IPS DF 6.9 (cell line): Measurements from ENCODE around the gene FN1.

ENCODE experiments used
- DNase-seq: peaks from one replicate; pipeline ENCODE4 v3.0.0-alpha.2; 2013; ENCODE audit warnings: low read depth, low spot score
- H3K27ac ChIP-seq: one replicate; pipeline ENCODE4 v1.5.1; 2013; ENCODE audit warnings: low read length, control low read depth
- H3K27me3 ChIP-seq: 2 replicates; pipeline ENCODE4 v1.6.1; 2013; ENCODE audit warnings: mild to moderate bottlenecking, low read length; ENCODE audit not compliant: control insufficient read depth, insufficient read depth
- H3K36me3 ChIP-seq: 2 replicates; pipeline ENCODE4 v1.6.1; 2013; ENCODE audit warnings: low read length; ENCODE audit not compliant: control insufficient read depth, insufficient read depth
- H3K4me1 ChIP-seq: 2 replicates; pipeline ENCODE4 v1.6.1; 2013; ENCODE audit warnings: low read length; ENCODE audit not compliant: control insufficient read depth, insufficient read depth
- H3K4me3 ChIP-seq: 2 replicates; pipeline ENCODE4 v1.5.1; 2013; ENCODE audit warnings: mild to moderate bottlenecking, low read length
- H3K9me3 ChIP-seq: 2 replicates; pipeline ENCODE4 v1.6.1; 2013; ENCODE audit warnings: low read length, inconsistent platforms; ENCODE audit not compliant: control insufficient read depth, insufficient read depth
- WGBS: extraction: QIAGEN DNeasy Blood & Tissue Kit; methylation state at CpG from one replicate; pipeline ENCODE4 v1.1.7; 2013; ENCODE audit warnings: mixed read lengths, missing lambda C conversion rate; ENCODE audit not compliant: insufficient read length, insufficient coverage; 5-methylcytosine and 5-hydroxymethylcytosine counted together

FN1 gene

DNA sequence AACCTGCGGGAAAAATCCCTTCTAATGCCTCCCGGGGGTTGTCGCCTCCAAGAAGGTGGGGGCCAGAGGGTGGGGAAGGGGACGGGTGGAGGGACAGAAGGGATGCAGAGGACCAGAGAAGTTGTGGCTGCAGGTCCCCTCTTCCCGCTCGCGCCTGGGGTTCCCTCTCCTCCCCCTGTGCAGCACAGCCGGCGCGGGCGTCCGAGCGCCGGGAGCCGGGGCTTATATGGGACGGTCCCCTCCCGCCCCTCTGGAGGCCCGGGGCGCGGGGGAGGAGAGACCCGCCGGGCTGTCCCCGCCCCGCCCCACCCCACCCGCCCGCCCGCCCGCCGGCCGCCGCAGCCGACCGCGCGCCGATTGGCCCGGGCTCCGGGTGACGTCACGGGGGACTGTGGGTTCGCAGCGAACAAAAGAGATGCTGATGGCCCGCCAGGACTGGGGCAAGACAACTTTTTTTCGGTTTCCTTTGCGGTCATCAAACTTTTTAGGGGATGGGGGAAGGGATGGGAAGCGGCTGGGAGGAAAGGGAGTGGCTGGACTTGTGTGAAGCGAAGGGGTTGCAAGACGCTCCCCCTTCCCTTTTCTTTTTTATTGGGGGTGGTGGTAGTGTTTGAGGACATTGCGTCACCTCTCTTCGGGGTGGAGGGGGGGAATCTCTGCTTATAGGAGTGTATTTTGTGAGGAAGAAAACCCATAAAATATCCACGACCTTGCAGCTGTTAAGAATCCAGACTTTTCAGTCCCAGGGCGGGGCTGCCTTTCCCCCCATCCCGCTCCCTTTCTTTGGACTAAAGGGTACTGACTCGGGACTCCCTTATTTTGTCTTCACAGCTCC lies at the start of gene FN1:
FN1 (minus strand) TSS at position 199 of the 835 bp plus-strand sequence. CDS start 266 bp downstream, outside the sequence.
- 0 out of 2 replicates have a peak, but pooled peaks cover 2% of the 10 kb centered on the region for H3K36me3 ChIP-seq
- H3K27ac ChIP-seq, result no peak within 1 kb of the TSS
- no peaks in the 10 kb centered on the region for H3K4me1 ChIP-seq
- WGBS, result no CpG with 5 or more reads among the region's 54 CpGs
- H3K9me3 ChIP-seq, result no peaks in the 10 kb centered on the region
- no peaks in the 10 kb centered on the region for H3K27me3 ChIP-seq
- no peak for DNase-seq
- H3K4me3 ChIP-seq, result peak within 1 kb of the TSS; percentile 70; the same call in 1 of the 2 replicates

DNA sequence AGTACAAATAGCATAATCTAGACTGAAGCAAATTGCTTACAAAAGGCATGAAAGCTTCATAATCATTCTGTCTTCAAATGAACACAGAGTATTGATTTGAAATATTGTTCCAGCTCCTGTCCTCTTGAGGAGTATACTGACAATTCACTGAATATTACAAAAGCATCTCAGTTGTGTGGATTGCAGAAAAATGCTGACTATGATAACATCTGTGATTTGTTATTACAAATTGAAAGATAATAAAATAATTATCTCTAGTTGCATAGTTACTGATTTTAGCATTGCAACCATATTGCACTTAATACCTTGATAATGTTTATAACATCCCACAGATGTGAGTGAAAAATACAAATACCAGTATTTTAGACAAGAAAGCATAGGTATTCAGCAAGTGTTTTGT lies 49.2 kb upstream of the FN1 start:
- H3K4me1 ChIP-seq, result no peaks in the 10 kb centered on the region
- no peak for DNase-seq
- H3K9me3 ChIP-seq, result no peaks in the 10 kb centered on the region
- no peaks in the 10 kb centered on the region for H3K27me3 ChIP-seq
- no peaks in the 10 kb centered on the region for H3K36me3 ChIP-seq
- H3K4me3 ChIP-seq, result no peak overlapping the region
- H3K27ac ChIP-seq, result no peak overlapping the region

DNA sequence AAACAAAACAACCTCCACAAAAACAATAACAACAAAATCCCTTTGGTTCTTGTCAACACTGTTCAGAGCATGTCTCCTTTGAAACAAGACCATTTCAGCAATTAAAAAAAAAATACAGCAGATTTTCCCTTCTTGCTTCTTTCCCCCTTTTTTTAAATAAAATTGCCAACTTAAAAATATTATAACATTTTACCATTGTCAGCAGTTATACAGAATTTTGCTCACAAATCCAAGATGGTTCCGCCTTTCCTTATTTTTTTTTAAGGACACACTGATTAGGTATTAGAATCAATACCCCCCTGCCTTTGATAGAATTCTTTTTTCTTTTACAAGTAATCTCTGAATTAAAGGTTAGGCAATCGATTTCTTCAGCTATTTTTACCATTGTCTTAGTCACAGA lies 48.7 kb upstream of the FN1 start:
- no peak overlapping the region for H3K27ac ChIP-seq
- no peak overlapping the region for H3K4me3 ChIP-seq
- no peaks in the 10 kb centered on the region for H3K4me1 ChIP-seq
- WGBS, result no CpG with 5 or more reads among the region's 2 CpGs
- no peaks in the 10 kb centered on the region for H3K27me3 ChIP-seq
- no peaks in the 10 kb centered on the region for H3K36me3 ChIP-seq
- no peak for DNase-seq
- no peaks in the 10 kb centered on the region for H3K9me3 ChIP-seq

GRCh38 chr2:215483431-215483830 lies 47.6 kb upstream of the FN1 start:
- DNase-seq, result no peak
- no CpG with 5 or more reads among the region's 3 CpGs for WGBS
- no peaks in the 10 kb centered on the region for H3K27me3 ChIP-seq
- no peaks in the 10 kb centered on the region for H3K36me3 ChIP-seq
- H3K27ac ChIP-seq, result no peak overlapping the region
- H3K4me1 ChIP-seq, result no peaks in the 10 kb centered on the region
- H3K4me3 ChIP-seq, result no peak overlapping the region
- no peaks in the 10 kb centered on the region for H3K9me3 ChIP-seq

DNA sequence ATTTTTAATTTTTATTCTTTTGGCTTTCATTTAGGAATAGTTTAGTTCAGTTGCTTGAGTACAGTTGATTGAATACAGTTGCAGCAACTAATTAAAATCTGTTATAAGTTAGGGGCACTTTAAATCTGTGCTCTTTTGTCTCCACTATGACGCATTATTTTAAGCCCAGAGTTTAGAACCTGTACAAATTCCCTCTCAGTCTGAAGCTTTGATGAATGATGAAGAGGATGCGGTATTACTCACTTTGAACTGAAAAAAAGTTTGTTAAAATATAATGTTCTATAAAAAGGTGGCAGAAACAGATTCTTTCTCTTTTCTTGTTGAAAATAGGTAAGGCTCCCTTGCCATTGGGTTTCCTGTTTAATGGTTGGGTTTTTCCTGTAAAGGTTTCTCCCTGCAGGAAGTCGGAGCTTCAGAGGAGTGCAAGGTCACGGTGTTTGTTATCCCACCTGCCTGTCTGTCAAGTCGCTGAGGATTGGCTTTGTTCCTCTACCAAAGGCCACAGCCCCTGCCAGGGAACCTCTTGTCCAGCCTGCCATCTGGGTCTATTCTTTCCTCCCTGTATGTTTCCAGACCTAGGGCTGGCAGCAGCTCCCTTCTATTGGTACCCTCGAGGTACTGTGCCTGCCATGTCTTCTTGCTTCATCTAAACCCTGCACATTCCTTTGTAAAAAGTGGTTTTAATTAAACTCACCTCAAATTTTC lies 43.8 kb upstream of the FN1 start:
- Histone ChIP-seq H3K27me3 (no peaks in the 10 kb centered on the region), H3K27ac (no peak overlapping the region), H3K9me3 (no peaks in the 10 kb centered on the region), H3K36me3 (no peaks in the 10 kb centered on the region), H3K4me1 (no peaks in the 10 kb centered on the region), H3K4me3 (no peak overlapping the region)
- no CpG with 5 or more reads among the region's 6 CpGs for WGBS
- no peak for DNase-seq

GRCh38 chr2:215479121-215479520 lies 43.3 kb upstream of the FN1 start:
- Histone ChIP-seq H3K4me1 (no peaks in the 10 kb centered on the region), H3K27ac (no peak overlapping the region), H3K4me3 (no peak overlapping the region), H3K27me3 (no peaks in the 10 kb centered on the region), H3K36me3 (no peaks in the 10 kb centered on the region), H3K9me3 (no peaks in the 10 kb centered on the region)
- no CpG with 5 or more reads among the region's 2 CpGs for WGBS
- DNase-seq, result no peak

DNA sequence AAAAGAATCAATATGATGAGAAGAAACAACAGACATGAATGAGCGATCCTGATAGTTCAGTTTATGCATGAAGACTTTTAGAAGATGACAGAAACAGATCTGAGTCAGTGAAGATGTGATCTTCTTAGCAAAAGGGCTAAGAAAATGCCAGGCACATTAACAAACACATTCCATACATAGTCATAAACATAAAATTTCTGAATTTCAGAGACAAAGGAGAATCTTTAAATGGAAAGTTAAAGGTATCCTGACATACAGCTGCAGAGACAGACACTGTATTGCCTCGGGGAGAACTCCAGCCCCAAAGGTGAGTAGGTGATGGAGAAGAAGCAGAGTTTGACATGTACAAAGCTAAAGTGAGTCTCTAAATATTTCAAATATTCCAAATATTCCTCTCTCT lies 40.6 kb upstream of the FN1 start:
- H3K9me3 ChIP-seq, result no peaks in the 10 kb centered on the region
- no peaks in the 10 kb centered on the region for H3K27me3 ChIP-seq
- WGBS, result no CpG with 5 or more reads among the region's 2 CpGs
- no peak overlapping the region for H3K4me3 ChIP-seq
- H3K4me1 ChIP-seq, result no peaks in the 10 kb centered on the region
- no peak overlapping the region for H3K27ac ChIP-seq
- H3K36me3 ChIP-seq, result no peaks in the 10 kb centered on the region
- DNase-seq, result no peak

- WGBS, result no CpG with 5 or more reads among the region's 3 CpGs
- H3K4me1 ChIP-seq, result no peaks in the 10 kb centered on the region
- DNase-seq, result no peak
- H3K4me3 ChIP-seq, result no peak overlapping the region
- H3K27me3 ChIP-seq, result no peaks in the 10 kb centered on the region
- no peaks in the 10 kb centered on the region for H3K9me3 ChIP-seq
- no peak overlapping the region for H3K27ac ChIP-seq
- no peaks in the 10 kb centered on the region for H3K36me3 ChIP-seq
Measured at GRCh38 chr2:215466097-215466909, 30.4 kb upstream of the FN1 start.

DNA sequence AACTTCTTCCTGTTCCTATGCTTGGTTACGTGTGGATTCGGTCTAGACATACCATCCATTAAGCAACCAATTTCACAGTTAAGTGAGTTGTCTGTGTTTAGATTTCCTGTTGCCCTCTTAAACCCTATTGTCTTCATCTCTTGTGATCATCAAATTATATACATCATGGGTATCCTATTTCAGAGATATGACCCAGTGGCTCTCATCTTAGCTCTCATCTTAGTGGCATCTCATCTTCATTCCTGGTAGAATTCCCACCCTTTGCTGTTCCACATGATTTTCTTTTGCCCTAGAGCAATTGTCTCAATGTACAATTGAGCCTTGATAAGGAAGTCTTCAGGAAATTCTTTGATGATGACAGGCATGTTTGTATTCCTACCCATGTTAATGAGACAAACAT lies 29.4 kb upstream of the FN1 start:
- no peak overlapping the region for H3K27ac ChIP-seq
- no peak for DNase-seq

GRCh38 chr2:215461836-215462532 lies 26.1 kb upstream of the FN1 start:
- no peaks in the 10 kb centered on the region for H3K27me3 ChIP-seq
- no peak for DNase-seq
- WGBS, result no CpG with 5 or more reads among the region's 5 CpGs
- no peak overlapping the region for H3K4me3 ChIP-seq
- H3K27ac ChIP-seq, result no peak overlapping the region
- no peaks in the 10 kb centered on the region for H3K36me3 ChIP-seq
- no peaks in the 10 kb centered on the region for H3K4me1 ChIP-seq
- no peaks in the 10 kb centered on the region for H3K9me3 ChIP-seq

More for the DNA sequence above, 29.4 kb upstream of the FN1 start:
- Histone ChIP-seq H3K36me3 (no peaks in the 10 kb centered on the region), H3K9me3 (no peaks in the 10 kb centered on the region), H3K4me3 (no peak overlapping the region), H3K4me1 (no peaks in the 10 kb centered on the region), H3K27me3 (no peaks in the 10 kb centered on the region)
- WGBS, result no CpG with 5 or more reads among the region's 2 CpGs
